SH-SY5Y (cell line): Measurements from ENCODE around the gene TMEM205.

Experiments used
- GATA2 ChIP-seq: IDR thresholded peaks from 2 replicates; pipeline ENCODE4 v1.6.1; 2011; ENCODE audit warnings: mild to moderate bottlenecking, low read depth, low read length
- GATA3 ChIP-seq: IDR thresholded peaks from 2 replicates; pipeline ENCODE4 v1.6.1; 2011; ENCODE audit warnings: low read depth, mild to moderate bottlenecking, low read length, moderate library complexity

Gene TMEM205

DNA sequence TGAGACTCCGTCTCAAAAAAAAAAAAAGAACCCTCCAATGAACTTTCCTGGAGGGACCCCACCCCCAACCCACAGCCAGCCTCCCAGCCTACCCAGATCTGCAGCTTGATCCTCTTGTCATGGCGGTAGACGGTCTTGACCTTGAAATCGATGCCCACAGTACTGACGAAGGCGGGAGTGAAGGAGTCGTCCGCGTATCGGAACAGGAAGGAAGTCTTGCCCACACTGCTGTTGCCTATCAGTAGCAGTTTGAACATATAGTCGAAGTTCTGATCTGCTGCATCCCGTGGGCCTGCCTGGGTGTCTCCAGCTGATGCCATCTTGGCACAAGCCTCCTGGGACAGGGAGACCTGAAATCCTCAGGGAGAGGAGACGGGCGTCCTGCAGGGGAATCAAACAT is 9.0 kb downstream of the TMEM205 start:
- TF ChIP-seq GATA2 (no peak), GATA3 (no peak)

DNA sequence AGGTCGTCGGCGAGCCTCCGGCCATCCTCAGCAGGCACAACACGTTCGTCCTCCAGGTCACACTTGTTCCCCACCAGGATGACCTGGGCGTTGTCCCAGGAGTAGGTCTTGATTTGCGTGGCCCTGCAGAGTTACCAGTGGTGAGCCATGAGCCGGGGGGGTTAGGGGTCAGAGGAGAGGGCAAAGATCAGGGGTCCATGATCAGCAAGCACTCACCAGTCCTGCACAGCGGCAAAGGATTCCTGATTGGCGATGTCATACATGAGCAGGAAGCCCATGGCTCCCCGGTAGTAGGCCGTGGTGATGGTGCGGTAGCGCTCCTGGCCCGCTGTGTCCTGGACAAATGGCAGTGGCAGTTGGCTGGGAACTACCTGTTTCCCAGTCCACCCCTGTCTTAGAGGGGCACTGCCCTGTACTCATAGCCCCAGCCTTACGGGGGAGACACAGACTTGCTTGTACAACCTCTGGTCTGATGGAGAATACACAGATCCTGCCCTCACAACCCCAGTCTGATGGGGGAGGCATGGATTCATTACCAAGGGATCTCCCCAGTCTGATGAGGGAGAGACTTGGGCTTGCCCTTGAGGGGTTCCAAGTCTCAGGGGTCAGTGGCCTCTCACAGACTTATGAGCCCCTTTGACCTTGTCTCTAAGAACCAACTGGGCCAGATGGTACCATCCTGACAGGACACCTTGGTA is 10.5 kb downstream of the TMEM205 start:
- no peak for TF ChIP-seq GATA2
- TF ChIP-seq GATA3 = no peak

DNA sequence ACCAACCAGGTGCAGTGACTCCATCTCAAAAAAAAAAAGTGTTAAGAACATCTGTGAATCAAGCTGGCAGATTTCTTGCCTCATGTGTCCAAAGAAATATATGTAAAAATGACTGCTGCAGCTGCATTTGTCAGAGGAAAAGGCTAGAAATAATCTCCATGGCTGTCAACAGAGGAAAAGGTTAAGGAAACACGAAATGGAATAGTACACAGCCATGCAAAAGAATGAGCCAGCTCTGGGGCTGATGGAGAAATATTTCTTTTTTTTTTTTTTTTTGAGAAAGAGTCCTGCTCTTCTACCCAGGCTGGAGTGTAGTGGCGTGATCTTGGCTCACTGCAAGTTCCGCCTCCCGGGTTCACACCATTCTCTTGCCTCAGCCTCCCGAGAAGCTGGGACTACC is 13.2 kb downstream of the TMEM205 start:
- no peak for TF ChIP-seq GATA3
- TF ChIP-seq GATA2 = no peak

DNA sequence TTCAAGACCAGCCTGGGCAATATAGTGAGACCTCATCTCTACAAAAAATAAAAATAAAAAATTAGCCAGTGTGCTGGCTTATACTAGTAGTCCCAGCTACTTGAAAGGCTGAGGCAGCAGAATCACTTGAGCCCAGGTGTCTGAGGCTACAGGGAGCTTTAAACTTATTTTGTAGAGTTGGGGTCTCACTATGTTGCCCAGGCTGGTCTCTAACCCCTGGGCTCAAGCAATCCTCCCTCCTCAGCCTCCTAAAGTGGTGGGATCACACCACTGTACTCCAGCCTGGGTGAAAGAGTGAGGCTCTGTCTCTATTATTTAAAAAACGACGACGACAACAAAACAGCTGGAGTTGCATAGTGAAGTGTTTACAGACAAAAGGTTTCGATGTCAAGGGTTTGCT is 14.6 kb downstream of the TMEM205 start:
- TF ChIP-seq GATA2 (no peak), GATA3 (no peak)

DNA sequence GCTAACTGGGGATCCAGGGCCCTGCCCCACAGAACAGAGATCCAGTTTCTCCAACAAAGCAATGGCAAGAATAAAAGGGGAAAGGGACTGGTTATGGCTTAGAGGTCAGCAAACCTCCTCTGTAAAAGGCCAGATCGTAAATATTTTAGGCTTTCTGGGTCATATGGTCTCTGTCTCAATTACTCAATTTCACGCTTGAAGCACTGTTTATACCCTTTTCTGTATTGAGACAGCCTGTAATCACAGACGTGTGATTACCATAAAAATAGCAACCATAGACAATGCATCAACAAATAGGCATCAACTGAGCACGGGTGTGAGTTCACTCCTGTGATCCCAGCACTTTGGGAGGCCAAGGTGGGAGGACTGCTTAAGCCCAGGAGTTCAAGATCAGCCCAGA is 15.9 kb downstream of the TMEM205 start:
- TF ChIP-seq GATA3 = no peak
- no peak for TF ChIP-seq GATA2

DNA sequence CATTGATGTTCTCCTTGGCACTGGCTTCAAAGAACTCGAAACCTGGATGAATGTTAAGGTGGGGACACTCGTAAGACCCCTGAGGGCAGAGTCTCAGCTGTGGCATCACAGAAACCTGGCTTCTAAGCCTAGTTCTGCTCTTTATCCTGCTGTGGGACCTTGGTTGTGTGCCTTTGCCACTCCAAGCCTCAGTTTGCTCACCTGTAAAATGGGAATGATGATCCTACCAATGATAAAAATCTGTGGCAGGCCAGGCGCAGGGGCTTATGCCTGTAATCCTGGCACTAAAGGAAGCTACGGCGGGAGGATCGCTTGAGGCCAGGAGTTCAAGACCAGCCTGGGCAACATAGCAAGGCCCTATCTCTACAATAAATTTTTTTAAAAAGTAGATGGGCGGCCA is 20.5 kb downstream of the TMEM205 start:
- TF ChIP-seq GATA2 (no peak), GATA3 (no peak)

DNA sequence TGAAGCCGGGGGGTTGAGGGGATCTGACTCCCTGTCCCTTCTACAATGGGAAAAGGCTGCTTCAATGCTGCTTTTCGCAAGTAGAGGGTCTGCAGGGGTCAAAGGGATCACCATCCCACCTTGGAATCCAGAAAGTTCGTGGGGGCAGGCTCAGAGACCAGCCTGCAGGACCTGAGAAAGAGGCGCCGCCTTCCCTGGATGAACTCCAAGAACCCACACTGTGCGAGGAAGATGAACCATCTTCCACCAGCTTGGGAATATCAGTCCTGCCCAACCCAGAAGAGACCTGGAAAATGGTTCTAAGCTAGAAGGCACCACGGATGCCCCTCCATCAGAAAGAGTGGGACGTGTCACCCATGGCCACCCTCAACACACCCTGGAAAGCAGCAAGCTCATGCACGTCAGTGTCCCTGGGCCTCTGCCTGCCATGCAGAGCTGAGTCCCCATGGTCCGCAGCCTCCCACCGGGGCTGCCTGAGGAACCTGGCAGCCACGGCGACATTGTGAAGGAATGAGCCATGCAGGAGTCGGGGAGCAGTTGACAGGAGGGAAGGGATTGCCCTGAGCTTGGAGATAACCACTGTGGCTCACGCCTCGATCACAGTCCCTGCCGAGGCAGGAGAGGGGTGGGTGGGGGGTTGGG is 21.2 kb downstream of the TMEM205 start:
- TF ChIP-seq GATA2 (no peak), GATA3 (no peak)

DNA sequence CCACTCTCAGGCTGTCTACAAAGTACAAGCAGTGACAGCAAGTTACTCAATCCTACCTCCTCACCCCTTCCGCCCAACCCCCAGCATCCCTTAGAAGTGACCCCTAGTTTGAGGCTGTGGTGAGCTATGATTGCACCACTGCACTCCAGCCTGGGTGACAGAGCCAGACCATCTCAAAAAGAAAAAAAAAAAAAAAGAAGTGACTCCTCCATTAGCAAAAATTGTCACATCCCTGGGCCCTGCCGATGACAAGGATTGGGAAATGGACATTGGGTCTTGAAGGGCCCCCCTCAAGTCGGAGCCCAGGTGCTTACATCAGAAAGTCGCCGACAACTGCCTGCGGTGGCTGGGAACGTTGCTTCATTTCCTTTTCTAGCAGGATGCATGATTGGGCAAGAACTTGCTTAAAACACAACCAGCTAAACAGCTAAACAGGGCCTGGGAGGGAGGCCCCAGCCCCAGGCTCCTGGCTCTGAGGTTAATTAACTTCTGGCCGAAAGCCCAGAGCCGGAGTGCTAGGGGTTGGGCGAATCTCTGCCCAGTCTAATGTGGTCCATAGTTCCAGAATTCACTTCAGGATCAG is 21.9 kb downstream of the TMEM205 start:
- no peak for TF ChIP-seq GATA2
- no peak for TF ChIP-seq GATA3

DNA sequence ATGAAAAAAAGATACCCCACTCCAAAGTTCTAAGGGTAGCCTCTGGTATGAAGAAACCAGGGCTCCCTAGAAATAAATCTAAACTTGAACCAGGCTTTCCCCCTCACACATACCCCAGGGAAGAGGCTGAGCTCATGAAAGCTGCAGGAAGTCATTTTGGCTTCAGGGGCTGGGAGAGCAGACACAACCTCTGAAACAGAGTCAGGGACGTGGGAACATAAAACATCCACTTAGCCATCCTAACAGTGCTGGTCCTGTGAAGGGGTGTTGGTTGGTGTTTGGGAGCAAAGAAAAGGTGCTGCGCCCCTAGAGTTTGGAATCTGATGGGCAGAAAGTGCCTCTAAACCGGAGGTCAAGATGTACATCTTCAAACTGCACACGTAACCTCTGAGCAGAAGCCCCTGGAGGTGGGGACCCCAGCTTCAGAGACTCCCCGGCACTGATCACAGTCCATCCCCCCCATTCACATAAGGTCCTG is 22.4 kb downstream of the TMEM205 start:
- no peak for TF ChIP-seq GATA2
- no peak for TF ChIP-seq GATA3

DNA sequence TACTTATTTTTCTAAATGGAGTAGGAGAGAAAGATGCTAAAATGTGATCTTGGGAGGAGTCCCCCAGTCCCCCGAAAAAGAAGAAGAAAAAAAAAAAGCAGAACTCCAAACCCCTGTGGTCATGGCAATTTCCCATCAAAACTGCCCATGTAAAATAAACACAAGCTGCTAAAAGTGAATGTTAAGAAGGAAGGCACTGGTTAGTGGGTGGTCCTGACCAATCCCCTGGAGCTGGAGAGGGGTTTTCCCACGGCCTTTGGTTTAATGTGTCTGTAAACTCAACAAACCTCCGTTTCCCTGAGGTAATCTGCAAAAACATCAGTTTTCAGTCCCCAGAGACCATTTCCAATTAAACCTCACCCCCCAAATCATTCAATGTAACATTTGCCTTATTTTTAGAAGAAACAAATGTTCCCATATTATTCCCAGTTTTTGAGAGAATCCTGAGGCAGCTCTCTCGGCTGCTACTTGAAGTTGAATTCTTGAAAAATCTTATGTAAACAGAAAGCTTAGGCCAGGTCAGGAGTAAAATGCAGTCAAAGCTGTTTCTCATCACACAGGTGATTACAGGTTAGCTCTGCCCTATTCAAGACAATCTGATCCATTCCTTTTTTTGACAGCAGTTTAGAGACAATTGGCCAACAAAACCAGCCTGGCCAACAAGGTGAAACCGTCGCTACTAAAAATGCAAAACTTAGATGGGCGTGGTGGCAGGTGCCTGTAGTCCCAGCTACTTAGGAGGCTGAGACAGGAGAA is 23.6 kb downstream of the TMEM205 start:
- TF ChIP-seq GATA3 = no peak
- TF ChIP-seq GATA2 = no peak

DNA sequence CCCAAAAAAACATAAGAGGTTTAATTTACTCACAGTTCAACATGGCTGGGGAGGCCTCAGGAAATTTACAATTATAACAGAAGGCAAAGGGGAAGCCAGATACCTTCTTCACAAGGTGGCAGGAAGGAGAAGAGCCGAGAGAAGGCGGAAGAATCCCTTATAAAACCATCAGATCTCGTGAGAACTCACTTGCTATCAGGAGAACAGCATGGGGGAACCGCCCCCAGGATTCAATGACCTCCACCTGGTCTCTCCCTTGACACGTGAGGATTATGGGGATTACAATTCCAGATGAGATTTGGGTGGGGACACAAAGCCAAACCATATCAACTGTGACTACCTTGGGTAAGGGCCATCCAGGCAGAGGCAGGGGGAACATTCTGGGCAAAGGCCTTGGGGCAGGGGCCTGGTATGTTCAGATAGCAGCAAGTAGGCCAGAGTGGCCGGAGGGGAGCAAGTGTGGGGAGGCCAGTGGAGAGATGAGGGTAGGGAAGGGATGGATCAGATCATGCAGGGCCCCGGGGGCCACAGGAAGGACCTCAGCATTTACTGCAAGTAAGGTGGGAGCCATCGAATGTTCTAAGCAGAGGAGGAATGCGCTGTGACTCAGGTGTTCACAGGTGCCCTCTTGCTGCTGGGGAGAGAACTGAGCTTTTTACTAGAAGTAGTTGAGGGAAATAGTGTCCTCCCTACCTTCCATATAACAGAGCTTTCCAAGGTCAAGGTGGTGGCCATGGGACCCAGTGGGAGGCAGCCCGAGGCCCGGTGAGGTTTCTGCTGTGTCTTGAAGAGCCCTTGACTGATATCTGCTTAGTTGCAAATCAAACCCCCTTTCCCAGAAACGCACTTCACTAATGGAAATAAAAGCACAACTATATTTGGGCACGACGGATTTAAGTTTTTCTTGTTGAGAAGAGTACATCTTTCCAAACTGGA is 24.6 kb downstream of the TMEM205 start:
- TF ChIP-seq GATA2 = no peak
- TF ChIP-seq GATA3 = no peak

DNA sequence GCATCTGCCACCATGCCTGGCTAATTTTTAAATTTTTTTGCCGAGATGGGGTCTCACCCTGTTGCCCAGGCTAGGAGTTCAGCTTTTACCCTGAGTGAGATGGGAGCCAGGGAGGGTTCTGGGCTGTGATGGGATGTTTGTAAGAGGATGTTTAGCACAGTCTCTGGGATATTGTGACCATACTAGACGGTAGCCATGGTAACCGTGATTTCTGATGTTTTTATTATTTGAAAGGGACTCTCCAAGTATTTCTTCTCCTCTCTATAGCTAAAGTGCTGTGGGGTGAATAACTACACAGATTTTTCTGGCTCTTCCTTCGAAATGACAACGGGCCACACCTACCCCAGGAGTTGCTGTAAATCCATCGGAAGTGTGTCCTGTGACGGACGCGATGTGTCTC is 39.7 kb downstream of the TMEM205 start:
- no peak for TF ChIP-seq GATA2

DNA sequence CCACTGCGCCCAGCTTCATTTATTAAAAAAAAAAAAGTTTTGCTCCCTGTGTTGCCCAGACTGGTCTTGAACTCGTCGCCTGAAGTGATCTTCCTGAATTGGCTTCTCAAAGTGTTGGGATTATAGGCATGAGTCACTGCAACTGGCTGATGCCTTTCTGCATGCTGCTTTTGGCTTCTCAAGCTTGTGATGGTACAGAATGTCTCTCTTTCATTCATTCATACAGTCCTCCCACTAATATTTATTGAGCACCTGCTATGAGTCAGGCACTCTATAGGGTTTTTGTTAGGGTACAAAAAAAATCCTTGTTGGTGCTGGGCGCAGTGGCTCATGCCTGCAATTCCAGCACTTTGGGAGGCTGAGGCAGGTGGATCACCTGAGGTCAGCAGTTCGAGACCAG is 41.1 kb downstream of the TMEM205 start:
- TF ChIP-seq GATA3 = no peak
- TF ChIP-seq GATA2 = no peak

DNA sequence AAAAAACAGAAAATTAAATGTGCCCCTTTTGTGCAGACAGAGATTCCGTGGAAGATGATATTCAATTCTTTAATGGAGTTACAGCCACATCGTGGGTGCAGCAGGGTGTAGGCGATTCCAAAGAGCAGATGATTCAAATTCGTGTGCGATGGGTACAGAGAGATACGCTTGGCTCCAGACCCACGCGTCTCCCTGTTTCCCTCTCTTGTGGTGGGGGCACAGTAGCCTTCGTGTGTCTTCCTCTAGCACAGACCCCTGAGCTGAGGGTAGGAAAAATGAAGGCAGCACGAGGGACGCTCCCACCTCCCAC is 45.3 kb downstream of the TMEM205 start:
- TF ChIP-seq GATA2 = no peak
- TF ChIP-seq GATA3 = no peak
